ENCODE results near the gene EYA2.

- TF ChIP-seq TSHZ2 (CRISPR knock-in tag; IDR thresholded peaks at IDR 0.05) = no peak
- TF ChIP-seq ARNTL (CRISPR knock-in tag; IDR thresholded peaks at IDR 0.05; ENCODE audit: borderline replicate concordance, low read depth) = no peak
- TF ChIP-seq GLIS3 (CRISPR knock-in tag; IDR thresholded peaks at IDR 0.05) = no peak
- TF ChIP-seq PPARA (CRISPR knock-in tag; IDR thresholded peaks at IDR 0.05; ENCODE audit: borderline replicate concordance) = no peak
- no peak for TF ChIP-seq ZC3H10 (CRISPR knock-in tag; IDR thresholded peaks at IDR 0.05)
- no peak for TF ChIP-seq PATZ1 (CRISPR knock-in tag; IDR thresholded peaks at IDR 0.05; ENCODE audit: borderline replicate concordance)
Measured at GRCh38 chr20:47080365-47080764, 185.7 kb downstream of the EYA2 start.

All from SK-N-SH treated with all-trans-retinoic acid at 6 μM for 48 hours (cell line).